Mesothelial cell of epicardium (in vitro differentiated cells): ENCODE data around the gene THSD4. TPM values are rescaled to one million over a fixed set of nuclear protein-coding genes. Genes with fewer than 3 reads are reported as not detected.
A peak's percentile ranks its signal among the peaks of the same experiment; 100 is the strongest.

Source experiments
- DNase-seq, 2 experiments: peaks; one replicate each; pipeline ENCODE4 v3.0.0; 2021; ENCODE audit warnings: low spot score in 2 of 2; ENCODE audit not compliant: unreplicated experiment in 2 of 2
- H3K27ac Mint-ChIP-seq: 2 replicates; pipeline ENCODE4 v1.8.0; 2021; ENCODE audit warnings: mixed read lengths
- H3K27me3 Mint-ChIP-seq: 2 replicates; pipeline ENCODE4 v1.8.0; 2021; ENCODE audit warnings: low read depth, mixed read lengths
- H3K36me3 Mint-ChIP-seq: 2 replicates; pipeline ENCODE4 v1.8.0; 2021; ENCODE audit warnings: mixed read lengths
- H3K4me1 Mint-ChIP-seq: 2 replicates; pipeline ENCODE4 v1.8.0; 2021; ENCODE audit warnings: mixed read lengths
- H3K4me3 Mint-ChIP-seq: 2 replicates; pipeline ENCODE4 v1.8.0; 2021; ENCODE audit warnings: mild to moderate bottlenecking, moderate library complexity, mixed read lengths
- H3K9me3 Mint-ChIP-seq: 2 replicates; pipeline ENCODE4 v1.8.0; 2021; ENCODE audit warnings: mixed read lengths
- total RNA-seq: library from RNA; stranded (reverse); gene quantifications from 3 replicates; pipeline ENCODE4 v1.2.1, GENCODE V29; 2021
- TF ChIP-seq, protein P1 (sequence below): fragments of 200-600 bp; sonication (generic); IDR thresholded peaks from one replicate; pipeline ENCODE4 v1.5.0; 2021; ENCODE audit warnings: antibody characterized with exemption; ENCODE audit not compliant: unreplicated experiment

THSD4 gene
- total RNA-seq, 1 donor from 2014 or later, result 93.9 TPM

DNA sequence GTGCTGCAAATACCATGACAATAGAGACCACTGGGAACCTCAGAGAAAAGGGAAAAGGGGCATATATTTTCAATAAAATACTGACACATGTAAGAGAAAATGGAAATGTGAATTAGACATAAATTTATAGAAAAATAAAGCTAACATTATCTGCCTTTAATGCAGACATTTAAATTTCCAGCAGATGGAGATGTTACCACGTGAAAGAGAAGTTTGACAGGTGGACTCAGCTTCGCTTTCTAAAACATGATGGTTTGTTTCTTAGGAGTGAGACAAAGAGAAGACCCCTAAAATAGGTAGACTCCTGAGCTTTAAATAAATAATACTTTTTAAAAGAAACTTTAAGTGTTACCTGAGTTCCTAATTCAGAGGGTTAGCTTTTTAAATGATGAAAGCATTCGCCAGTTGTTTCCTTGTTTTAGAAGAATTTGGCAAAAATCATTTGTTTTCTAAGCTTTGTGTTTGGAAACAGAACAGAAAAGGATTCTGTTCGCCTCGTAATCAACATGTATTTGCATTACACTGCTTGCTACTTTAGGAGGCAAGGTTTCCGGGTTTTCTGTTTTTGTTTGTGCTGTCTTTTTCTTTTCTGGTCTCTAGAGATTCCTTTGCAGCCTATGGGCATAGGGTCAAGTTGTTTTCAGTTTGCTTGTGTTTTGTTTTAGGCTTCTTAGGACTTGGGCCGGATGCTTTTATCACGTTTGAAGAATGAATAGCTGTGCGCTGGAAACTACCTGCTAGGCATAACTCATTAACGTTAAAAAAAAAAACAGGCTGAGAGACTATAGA, 271.4 kb downstream of the THSD4 start:
- Mint-ChIP-seq H3K4me1 (peaks cover 67% of the 10 kb centered on the region), H3K36me3 (peaks cover 3% of the 10 kb centered on the region), H3K27me3 (no peaks in the 10 kb centered on the region), H3K4me3 (no peak overlapping the region), H3K27ac (peak overlapping the region; percentile 88), H3K9me3 (no peaks in the 10 kb centered on the region)
- TF ChIP-seq, protein P1, sequence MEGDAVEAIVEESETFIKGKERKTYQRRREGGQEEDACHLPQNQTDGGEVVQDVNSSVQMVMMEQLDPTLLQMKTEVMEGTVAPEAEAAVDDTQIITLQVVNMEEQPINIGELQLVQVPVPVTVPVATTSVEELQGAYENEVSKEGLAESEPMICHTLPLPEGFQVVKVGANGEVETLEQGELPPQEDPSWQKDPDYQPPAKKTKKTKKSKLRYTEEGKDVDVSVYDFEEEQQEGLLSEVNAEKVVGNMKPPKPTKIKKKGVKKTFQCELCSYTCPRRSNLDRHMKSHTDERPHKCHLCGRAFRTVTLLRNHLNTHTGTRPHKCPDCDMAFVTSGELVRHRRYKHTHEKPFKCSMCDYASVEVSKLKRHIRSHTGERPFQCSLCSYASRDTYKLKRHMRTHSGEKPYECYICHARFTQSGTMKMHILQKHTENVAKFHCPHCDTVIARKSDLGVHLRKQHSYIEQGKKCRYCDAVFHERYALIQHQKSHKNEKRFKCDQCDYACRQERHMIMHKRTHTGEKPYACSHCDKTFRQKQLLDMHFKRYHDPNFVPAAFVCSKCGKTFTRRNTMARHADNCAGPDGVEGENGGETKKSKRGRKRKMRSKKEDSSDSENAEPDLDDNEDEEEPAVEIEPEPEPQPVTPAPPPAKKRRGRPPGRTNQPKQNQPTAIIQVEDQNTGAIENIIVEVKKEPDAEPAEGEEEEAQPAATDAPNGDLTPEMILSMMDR, result peak; percentile 62
- DNase-seq, result no peak

DNA sequence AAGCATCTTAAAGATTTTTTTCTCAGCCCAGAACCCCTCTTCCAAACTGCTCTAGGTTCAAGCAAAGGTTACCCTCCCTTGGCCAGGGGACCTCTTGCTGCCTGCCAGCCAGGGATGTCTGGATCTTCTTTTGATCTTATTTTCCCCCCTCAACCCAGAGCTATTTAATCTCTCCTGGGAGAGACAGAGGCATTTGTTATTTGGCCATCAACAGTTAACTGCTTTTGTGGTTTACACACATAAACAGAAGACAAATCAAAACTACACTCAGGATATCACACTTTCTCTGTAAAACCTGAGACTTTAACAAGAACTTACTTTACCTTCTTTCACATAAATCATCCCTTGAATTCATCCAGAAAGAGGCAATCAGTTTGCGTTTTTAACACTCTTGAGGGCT, 272.5 kb downstream of the THSD4 start:
- no peak for DNase-seq
- peak overlapping the region; percentile 88 for H3K27ac Mint-ChIP-seq
- H3K27me3 Mint-ChIP-seq, result no peaks in the 10 kb centered on the region
- H3K4me3 Mint-ChIP-seq, result no peak overlapping the region
- H3K36me3 Mint-ChIP-seq, result peaks cover 3% of the 10 kb centered on the region
- H3K9me3 Mint-ChIP-seq, result no peaks in the 10 kb centered on the region
- H3K4me1 Mint-ChIP-seq, result peaks cover 78% of the 10 kb centered on the region
- TF ChIP-seq, protein P1, result no peak

DNA sequence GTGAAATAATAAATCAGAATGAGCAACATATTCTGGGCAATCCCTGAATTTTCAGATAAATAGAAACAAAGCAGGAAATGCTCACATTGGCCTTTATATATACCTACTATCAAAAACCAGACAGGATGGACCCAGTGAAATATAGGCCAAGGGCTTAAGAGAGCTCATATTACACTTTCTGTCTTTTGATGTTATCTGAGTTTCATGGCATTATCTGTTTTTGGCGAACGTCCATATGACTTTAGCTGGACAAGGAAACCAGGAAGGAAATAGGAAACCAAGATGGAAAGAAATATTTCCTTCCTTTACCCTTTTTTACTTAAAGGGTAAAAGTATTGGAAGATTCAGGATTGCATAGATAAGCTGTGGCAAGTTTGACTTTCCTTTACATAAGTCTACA, 274.8 kb downstream of the THSD4 start:
- Mint-ChIP-seq H3K27ac (peak overlapping the region; percentile 91), H3K4me1 (peaks cover 83% of the 10 kb centered on the region), H3K4me3 (no peak overlapping the region), H3K9me3 (no peaks in the 10 kb centered on the region), H3K27me3 (no peaks in the 10 kb centered on the region), H3K36me3 (peaks cover 3% of the 10 kb centered on the region)
- TF ChIP-seq, protein P1, result no peak
- no peak for DNase-seq

DNA sequence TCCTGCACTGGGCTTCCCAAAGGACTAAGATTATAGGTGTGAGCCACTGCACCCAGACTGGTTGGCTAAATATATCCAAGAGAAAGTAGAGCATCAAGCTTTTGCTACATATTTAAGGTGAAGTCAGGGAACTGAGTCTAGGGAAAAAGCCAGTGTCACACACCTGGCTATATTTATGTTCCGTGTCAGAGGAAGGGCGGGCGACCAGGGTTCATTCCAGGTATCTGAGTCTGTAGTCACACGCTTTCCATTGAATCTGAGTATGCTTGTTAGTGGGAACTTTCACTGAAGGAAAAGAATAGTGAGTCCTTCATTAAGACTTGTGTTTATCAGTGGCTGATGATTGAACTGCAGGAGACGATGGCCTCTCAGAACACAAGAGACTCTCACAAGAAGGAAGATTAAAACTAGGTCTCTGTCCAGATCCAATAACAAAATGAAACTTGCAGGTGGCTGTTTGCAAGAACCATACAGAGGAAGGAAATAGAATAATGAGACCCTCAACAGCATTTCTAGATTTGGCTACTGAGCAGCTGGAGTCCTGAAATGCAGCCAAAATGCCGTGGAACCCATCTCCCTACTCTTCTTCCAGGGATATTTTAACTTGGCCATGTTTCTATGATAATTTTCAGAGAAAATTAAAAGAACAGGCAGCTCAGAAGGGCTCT, 276.3 kb downstream of the THSD4 start:
- Mint-ChIP-seq H3K4me1 (peaks cover 75% of the 10 kb centered on the region), H3K27ac (peak overlapping the region; percentile 92)

DNA sequence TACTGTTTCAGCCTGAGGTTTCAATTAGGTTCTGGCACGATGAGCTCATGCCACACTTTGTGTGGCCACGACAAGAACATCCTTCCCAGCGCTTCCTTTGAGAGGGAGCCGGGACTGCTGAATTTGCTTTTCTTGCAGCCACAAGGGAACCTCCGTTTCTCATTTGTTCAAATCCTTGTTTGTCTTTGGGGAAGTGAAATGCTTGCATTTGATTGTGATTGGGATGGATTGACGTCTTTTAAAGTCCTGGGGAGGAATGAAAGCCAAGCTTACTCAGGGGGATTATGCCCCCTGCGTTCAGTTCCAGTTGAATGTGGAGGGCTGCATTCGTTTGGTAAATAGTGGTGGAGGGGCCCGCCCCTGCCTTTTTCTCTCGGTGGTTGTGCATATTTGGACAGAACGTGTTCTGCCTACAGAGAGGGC, 277.6 kb downstream of the THSD4 start:
- no peak for DNase-seq
- Mint-ChIP-seq H3K27ac (peak overlapping the region; percentile 92), H3K9me3 (no peaks in the 10 kb centered on the region), H3K4me1 (peaks cover 70% of the 10 kb centered on the region), H3K27me3 (no peaks in the 10 kb centered on the region), H3K36me3 (peaks cover 3% of the 10 kb centered on the region), H3K4me3 (no peak overlapping the region)
- TF ChIP-seq, protein P1, result no peak

More for the DNA sequence above, 276.3 kb downstream of the THSD4 start:
- Mint-ChIP-seq H3K36me3 (peaks cover 3% of the 10 kb centered on the region), H3K9me3 (no peaks in the 10 kb centered on the region), H3K27me3 (no peaks in the 10 kb centered on the region), H3K4me3 (no peak overlapping the region)
- TF ChIP-seq, protein P1, result no peak
- no peak for DNase-seq
